Activated naive CD4-positive, alpha-beta T cell treated with anti-CD3 and anti-CD28 coated beads for 36 hours (primary cell): ENCODE results near the gene OR5H1. TPM values are rescaled to one million over a fixed set of nuclear protein-coding genes. Genes with fewer than 3 reads are reported as not detected.
"Not testable (repeated sequence)": the region's sequence is repeated elsewhere in the genome, so short reads cannot be mapped to it uniquely, and the experiment has no call there.

Experiments
- CTCF ChIA-PET: fragments of 350-600 bp; sonication (Branson Sonifier 250); formaldehyde crosslinking; loops from one replicate; lab custom pipeline; 2021; ENCODE audit warnings: antibody characterized with exemption; lab: Charles Lee
- DNase-seq: peaks from one replicate; pipeline ENCODE4 v3.0.0-alpha.2; 2020
- H3K27ac Mint-ChIP-seq: one replicate; pipeline ENCODE4 v1.8.0; 2021; ENCODE audit warnings: mild to moderate bottlenecking, mixed read lengths
- H3K27me3 Mint-ChIP-seq: one replicate; pipeline ENCODE4 v1.8.0; 2021; ENCODE audit warnings: low read depth, mixed read lengths
- H3K36me3 Mint-ChIP-seq: one replicate; pipeline ENCODE4 v1.8.0; 2021; ENCODE audit warnings: low read depth, mixed read lengths
- H3K4me1 Mint-ChIP-seq: one replicate; pipeline ENCODE4 v1.8.0; 2021; ENCODE audit warnings: low read depth, mixed read lengths
- H3K4me3 Mint-ChIP-seq: one replicate; pipeline ENCODE4 v1.8.0; 2021; ENCODE audit warnings: mild to moderate bottlenecking, moderate library complexity, mixed read lengths
- H3K9me3 Mint-ChIP-seq: one replicate; pipeline ENCODE4 v1.8.0; 2021; ENCODE audit warnings: mixed read lengths
- intact Hi-C: fragments of 100-400 bp; cut with micrococcal nuclease; formaldehyde crosslinking; loops from one replicate; pipeline ENCODE4 v1.15.1; 2023
- total RNA-seq, 2 experiments: library from RNA; stranded (reverse); gene quantifications; one replicate each; pipeline ENCODE4 v1.2.3, GENCODE V29; 2021

Gene OR5H1
- not detected for total RNA-seq

- no peak for DNase-seq
- Mint-ChIP-seq H3K4me1 (no peaks in the 10 kb centered on the region), H3K27ac (no peak within 1 kb of the TSS), H3K9me3 (no peaks in the 10 kb centered on the region), H3K4me3 (no peak within 1 kb of the TSS), H3K36me3 (no peaks in the 10 kb centered on the region), H3K27me3 (no peaks in the 10 kb centered on the region)
- intact Hi-C loops, result no loop called here
- CTCF ChIA-PET, result no interaction called here
Observed at GRCh38 chr3:98130421-98130820, at the start of gene OR5H1. TSS of gene OR5H1 (plus strand) at chr3:98130721. CDS start at chr3:98132698, 1,977 bp downstream.

GRCh38 chr3:98086873-98087272, 43.6 kb upstream of the OR5H1 start, which contains the start of gene OR5AC2:
TSS of gene OR5AC2 (plus strand) at chr3:98087173. CDS start at chr3:98087173, 0 bp downstream.
- no peak within 1 kb of the TSS for H3K27ac Mint-ChIP-seq
- no peaks in the 10 kb centered on the region for H3K4me1 Mint-ChIP-seq
- H3K4me3 Mint-ChIP-seq, result no peak within 1 kb of the TSS
- H3K36me3 Mint-ChIP-seq, result no peaks in the 10 kb centered on the region
- intact Hi-C loops, result no loop called here
- H3K27me3 Mint-ChIP-seq, result no peaks in the 10 kb centered on the region
- CTCF ChIA-PET, result no interaction called here
- no peak for DNase-seq
- no peaks in the 10 kb centered on the region for H3K9me3 Mint-ChIP-seq

GRCh38 chr3:98095882-98096281, 34.6 kb upstream of the OR5H1 start:
- H3K36me3 Mint-ChIP-seq, result no peaks in the 10 kb centered on the region
- H3K4me3 Mint-ChIP-seq, result no peak overlapping the region
- DNase-seq, result no peak
- peaks cover 4% of the 10 kb centered on the region for H3K27me3 Mint-ChIP-seq
- intact Hi-C loops, result no loop called here
- no peak overlapping the region for H3K27ac Mint-ChIP-seq
- CTCF ChIA-PET, result interaction anchor here (1.1 kb wide), 1 partner anchor 504 kb away, joined by 3 read pairs; no protein-coding TSS in a partner anchor
- no peaks in the 10 kb centered on the region for H3K9me3 Mint-ChIP-seq
- no peaks in the 10 kb centered on the region for H3K4me1 Mint-ChIP-seq

- H3K4me1 Mint-ChIP-seq, result no peaks in the 10 kb centered on the region
- no peaks in the 10 kb centered on the region for H3K9me3 Mint-ChIP-seq
- CTCF ChIA-PET, result no interaction called here
- H3K27me3 Mint-ChIP-seq, result peaks cover 4% of the 10 kb centered on the region
- H3K27ac Mint-ChIP-seq, result no peak overlapping the region
- no peak overlapping the region for H3K4me3 Mint-ChIP-seq
- H3K36me3 Mint-ChIP-seq, result no peaks in the 10 kb centered on the region
- no peak for DNase-seq
- intact Hi-C loops, result no loop called here
Observed at GRCh38 chr3:98099848-98100247, 30.7 kb upstream of the OR5H1 start.

- H3K27ac Mint-ChIP-seq, result no peak overlapping the region
- no peak for DNase-seq
- H3K36me3 Mint-ChIP-seq, result no peaks in the 10 kb centered on the region
- intact Hi-C loops, result no loop called here
- H3K9me3 Mint-ChIP-seq, result peaks cover 7% of the 10 kb centered on the region
- no peaks in the 10 kb centered on the region for H3K27me3 Mint-ChIP-seq
- H3K4me1 Mint-ChIP-seq, result no peaks in the 10 kb centered on the region
- no peak overlapping the region for H3K4me3 Mint-ChIP-seq
- CTCF ChIA-PET, result no interaction called here
Observed at GRCh38 chr3:98108162-98108561, 22.4 kb upstream of the OR5H1 start.

GRCh38 chr3:98109807-98110549, 20.5 kb upstream of the OR5H1 start:
- Mint-ChIP-seq H3K4me1 (no peaks in the 10 kb centered on the region), H3K9me3 (peaks cover 7% of the 10 kb centered on the region), H3K27ac (no peak overlapping the region), H3K36me3 (no peaks in the 10 kb centered on the region), H3K27me3 (no peaks in the 10 kb centered on the region), H3K4me3 (no peak overlapping the region)
- no peak for DNase-seq
- intact Hi-C loops, result no loop called here
- CTCF ChIA-PET, result no interaction called here

- Mint-ChIP-seq H3K27ac (no peak overlapping the region), H3K4me1 (no peaks in the 10 kb centered on the region), H3K36me3 (no peaks in the 10 kb centered on the region), H3K27me3 (no peaks in the 10 kb centered on the region), H3K9me3 (peaks cover 7% of the 10 kb centered on the region), H3K4me3 (no peak overlapping the region)
- no peak for DNase-seq
- CTCF ChIA-PET, result no interaction called here
- intact Hi-C loops, result no loop called here
Observed at GRCh38 chr3:98110550-98110908, 20.0 kb upstream of the OR5H1 start.

- CTCF ChIA-PET, result no interaction called here
- intact Hi-C loops, result no loop called here
- H3K27me3 Mint-ChIP-seq, result peaks cover 6% of the 10 kb centered on the region
Observed at GRCh38 chr3:98114264-98114663, 16.3 kb upstream of the OR5H1 start.

GRCh38 chr3:98115717-98116116, 14.8 kb upstream of the OR5H1 start:
- CTCF ChIA-PET, result no interaction called here
- no peak for DNase-seq
- intact Hi-C loops, result no loop called here
- H3K4me1 Mint-ChIP-seq, result no peaks in the 10 kb centered on the region
- H3K36me3 Mint-ChIP-seq, result no peaks in the 10 kb centered on the region
- no peak overlapping the region for H3K27ac Mint-ChIP-seq
- H3K9me3 Mint-ChIP-seq, result peaks cover 5% of the 10 kb centered on the region
- H3K27me3 Mint-ChIP-seq, result peaks cover 10% of the 10 kb centered on the region
- no peak overlapping the region for H3K4me3 Mint-ChIP-seq

More at GRCh38 chr3:98114264-98114663, 16.3 kb upstream of the OR5H1 start:
- H3K4me1 Mint-ChIP-seq, result no peaks in the 10 kb centered on the region
- H3K36me3 Mint-ChIP-seq, result no peaks in the 10 kb centered on the region
- no peak for DNase-seq
- peaks cover 7% of the 10 kb centered on the region for H3K9me3 Mint-ChIP-seq
- H3K27ac Mint-ChIP-seq, result no peak overlapping the region
- no peak overlapping the region for H3K4me3 Mint-ChIP-seq

GRCh38 chr3:98136631-98137030, 6.1 kb downstream of the OR5H1 start:
- CTCF ChIA-PET, result no interaction called here
- no peak for DNase-seq
- intact Hi-C loops, result no loop called here
- H3K4me1 Mint-ChIP-seq, result no peaks in the 10 kb centered on the region
- H3K27ac Mint-ChIP-seq, result no peak overlapping the region
- no peak overlapping the region for H3K4me3 Mint-ChIP-seq
- no peaks in the 10 kb centered on the region for H3K27me3 Mint-ChIP-seq
- H3K9me3 Mint-ChIP-seq, result no peaks in the 10 kb centered on the region
- H3K36me3 Mint-ChIP-seq, result no peaks in the 10 kb centered on the region

GRCh38 chr3:98137826-98138557, 7.5 kb downstream of the OR5H1 start:
- H3K27me3 Mint-ChIP-seq, CTCF ChIA-PET, intact Hi-C loops, H3K9me3 Mint-ChIP-seq, H3K4me1 Mint-ChIP-seq, H3K36me3 Mint-ChIP-seq, DNase-seq, H3K4me3 Mint-ChIP-seq, H3K27ac Mint-ChIP-seq: not testable (repeated sequence)

- CTCF ChIA-PET, result interaction anchor here (0.7 to 1.4 kb wide), 2 partner anchors 14 to 31 kb away, joined by 4 read pairs; no protein-coding TSS in a partner anchor
- intact Hi-C loops, result loop anchor here (1.0 kb wide), 1 partner anchor 43 kb away; no protein-coding TSS in a partner anchor
Observed at GRCh38 chr3:98140531-98140930, 10.0 kb downstream of the OR5H1 start.

GRCh38 chr3:98147179-98147578, 16.7 kb downstream of the OR5H1 start, which contains the start of gene OR5H14:
TSS of gene OR5H14 (plus strand) at chr3:98147479. CDS start at chr3:98149386, 1,907 bp downstream.
- intact Hi-C loops, result no loop called here
- Mint-ChIP-seq H3K9me3 (no peaks in the 10 kb centered on the region), H3K27me3 (peaks cover 3% of the 10 kb centered on the region), H3K4me1 (no peaks in the 10 kb centered on the region), H3K27ac (no peak within 1 kb of the TSS), H3K36me3 (no peaks in the 10 kb centered on the region), H3K4me3 (no peak within 1 kb of the TSS)
- CTCF ChIA-PET, result no interaction called here
- no peak for DNase-seq

More at GRCh38 chr3:98140531-98140930, 10.0 kb downstream of the OR5H1 start:
- no peaks in the 10 kb centered on the region for H3K9me3 Mint-ChIP-seq
- DNase-seq, result no peak
- H3K27ac Mint-ChIP-seq, result no peak overlapping the region
- no peaks in the 10 kb centered on the region for H3K36me3 Mint-ChIP-seq
- no peaks in the 10 kb centered on the region for H3K27me3 Mint-ChIP-seq
- H3K4me1 Mint-ChIP-seq, result no peaks in the 10 kb centered on the region
- H3K4me3 Mint-ChIP-seq, result no peak overlapping the region
